Breast epithelium (tissue), 4 donors: ENCODE data around the gene CD44. TPM values are rescaled to one million over a fixed set of nuclear protein-coding genes. Genes with fewer than 3 reads are reported as not detected.

Experiments used
- DNase-seq, 2 donors: peaks; one replicate each; pipeline ENCODE4 v3.0.0-alpha.2; 2019; ENCODE audit warnings: low spot score in 2 of 2
- H3K27ac ChIP-seq, 2 donors: fragments of 200-600 bp; sonication (generic) in 1 of 2; one replicate each; pipeline ENCODE4 v1.5.1; 2016 to 2019; ENCODE audit warnings: mild to moderate bottlenecking in 1 of 2
- H3K27me3 ChIP-seq, 2 donors: fragments of 200-600 bp; sonication (generic) in 1 of 2; one replicate each; pipeline versions ENCODE4 v1.5.1 to v1.6.0; 2017 to 2019; ENCODE audit warnings: control low read depth in 1 of 2, mild to moderate bottlenecking in 1 of 2
- H3K36me3 ChIP-seq: fragments of 200-600 bp; one replicate; pipeline ENCODE4 v1.5.1; 2019
- H3K4me1 ChIP-seq, 2 donors: fragments of 200-600 bp; sonication (generic); one replicate each; pipeline ENCODE4 v1.5.1; 2016 to 2019; ENCODE audit warnings: control low read depth in 1 of 2
- H3K4me3 ChIP-seq, 3 donors: fragments of 200-600 bp; sonication (generic); 1 replicate in 2 of 3; 2 replicates in 1 of 3; pipeline ENCODE4 v1.5.1; 2016 to 2019; ENCODE audit warnings: mild to moderate bottlenecking in 3 of 3, moderate library complexity in 2 of 3
- H3K9me3 ChIP-seq, 2 donors: fragments of 200-600 bp; sonication (generic) in 1 of 2; one replicate each; pipeline ENCODE4 v1.5.1; 2016 to 2019; ENCODE audit warnings: control low read depth in 1 of 2
- POLR2A ChIP-seq: fragments of 450-650 bp; IDR thresholded peaks from one replicate; pipeline ENCODE4 v1.6.1; 2016; ENCODE audit warnings: antibody characterized with exemption, mild to moderate bottlenecking, moderate library complexity
- POLR2AphosphoS5 ChIP-seq, 3 donors: sonication (generic); formaldehyde crosslinking; IDR thresholded peaks; one replicate each; pipeline ENCODE4 v1.6.1; 2017; ENCODE audit warnings: antibody characterized with exemption in 3 of 3
- intact Hi-C: fragments of 100-400 bp; cut with DNase I; formaldehyde crosslinking; loops from one replicate; pipeline ENCODE4 v1.15.1; 2023; ENCODE audit warnings: low total_unique reads
- total RNA-seq, 3 donors: library from RNA; depleted of rRNA; stranded (reverse); fragments of >200 nt; gene quantifications; one replicate each; pipeline ENCODE4 v1.1.0, GENCODE V29; 2016
- TF ChIP-seq, protein P1 (sequence below), 3 donors: fragments of 450-650 bp; IDR thresholded peaks; one replicate each; pipeline ENCODE4 v1.5.1; 2016 to 2017; ENCODE audit warnings: antibody characterized with exemption in 3 of 3, mild to moderate bottlenecking in 3 of 3, moderate library complexity in 3 of 3

Gene CD44
- total RNA-seq, 3 donors from 2014 or later: 255 to 348 (median 269) TPM

DNA sequence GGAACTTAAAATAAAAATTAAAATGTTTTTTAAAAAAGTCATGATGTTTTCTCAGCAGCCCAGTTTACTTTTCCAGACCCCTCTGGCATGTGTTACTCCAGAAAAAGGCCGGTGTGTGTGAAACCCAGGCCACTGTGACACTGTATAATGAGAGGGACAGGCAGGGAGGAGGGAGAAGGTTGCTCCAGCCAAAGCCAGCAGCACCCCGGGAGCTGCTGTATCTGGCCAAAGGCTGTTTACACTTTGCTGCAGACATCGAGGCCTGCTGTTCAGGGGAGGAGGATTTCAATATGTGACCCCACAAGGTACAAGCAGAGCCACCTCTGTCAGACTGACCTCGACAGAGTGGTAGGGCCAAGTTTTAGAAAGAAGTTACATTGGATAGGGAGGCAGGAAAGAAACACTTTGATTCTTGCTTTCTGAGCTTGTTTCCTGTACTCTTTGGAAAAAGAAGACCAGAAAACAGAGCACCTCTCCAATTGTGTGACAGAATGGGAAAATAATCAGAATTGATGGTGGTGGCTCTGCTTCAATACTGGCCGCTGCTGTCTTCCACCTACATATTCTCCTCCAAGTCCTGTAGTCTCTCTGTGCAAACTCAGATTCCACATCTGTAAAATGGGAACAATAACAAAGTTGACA is 41.0 kb upstream of the CD44 start:
- Histone ChIP-seq H3K9me3 (no peaks in the 10 kb centered on the region), H3K4me1 (no peaks in the 10 kb centered on the region), H3K4me3 (no peak overlapping the region), H3K27me3 (no peaks in the 10 kb centered on the region), H3K36me3 (no peaks in the 10 kb centered on the region), H3K27ac (peak overlapping the region in 1 of 2 donors; percentile 64)
- TF ChIP-seq POLR2A (no peak), POLR2AphosphoS5 (IDR thresholded peaks at IDR 0.05) (no peak)
- TF ChIP-seq, protein P1, sequence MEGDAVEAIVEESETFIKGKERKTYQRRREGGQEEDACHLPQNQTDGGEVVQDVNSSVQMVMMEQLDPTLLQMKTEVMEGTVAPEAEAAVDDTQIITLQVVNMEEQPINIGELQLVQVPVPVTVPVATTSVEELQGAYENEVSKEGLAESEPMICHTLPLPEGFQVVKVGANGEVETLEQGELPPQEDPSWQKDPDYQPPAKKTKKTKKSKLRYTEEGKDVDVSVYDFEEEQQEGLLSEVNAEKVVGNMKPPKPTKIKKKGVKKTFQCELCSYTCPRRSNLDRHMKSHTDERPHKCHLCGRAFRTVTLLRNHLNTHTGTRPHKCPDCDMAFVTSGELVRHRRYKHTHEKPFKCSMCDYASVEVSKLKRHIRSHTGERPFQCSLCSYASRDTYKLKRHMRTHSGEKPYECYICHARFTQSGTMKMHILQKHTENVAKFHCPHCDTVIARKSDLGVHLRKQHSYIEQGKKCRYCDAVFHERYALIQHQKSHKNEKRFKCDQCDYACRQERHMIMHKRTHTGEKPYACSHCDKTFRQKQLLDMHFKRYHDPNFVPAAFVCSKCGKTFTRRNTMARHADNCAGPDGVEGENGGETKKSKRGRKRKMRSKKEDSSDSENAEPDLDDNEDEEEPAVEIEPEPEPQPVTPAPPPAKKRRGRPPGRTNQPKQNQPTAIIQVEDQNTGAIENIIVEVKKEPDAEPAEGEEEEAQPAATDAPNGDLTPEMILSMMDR (IDR thresholded peaks at IDR 0.05): no peak
- no peak for DNase-seq
- intact Hi-C loops: loop anchor here (2.0 kb wide), 1 partner anchor 37 kb away; no protein-coding TSS in a partner anchor

DNA sequence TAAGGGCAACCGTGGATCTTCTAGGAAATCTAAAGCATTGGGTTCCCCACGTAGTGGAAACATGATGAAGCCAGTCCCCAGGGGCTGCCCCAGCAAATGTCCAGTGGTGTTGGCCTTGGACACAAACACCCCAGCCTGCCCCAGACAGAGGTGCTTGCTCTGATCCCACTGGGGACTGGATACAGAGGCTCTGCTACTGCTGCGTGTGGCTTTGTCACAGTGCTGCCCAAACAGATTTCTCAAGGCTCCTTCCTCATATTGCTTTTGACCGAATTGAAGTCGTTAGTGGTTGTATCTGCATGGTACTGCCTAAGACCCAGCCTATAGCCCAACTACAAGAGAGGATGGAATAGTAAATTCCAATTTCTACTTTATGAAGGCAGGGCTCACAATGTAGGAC is 40.1 kb upstream of the CD44 start:
- no peak overlapping the region for H3K4me3 ChIP-seq
- no peaks in the 10 kb centered on the region for H3K9me3 ChIP-seq
- no peaks in the 10 kb centered on the region for H3K4me1 ChIP-seq
- DNase-seq: no peak
- intact Hi-C loops: no loop called here
- no peaks in the 10 kb centered on the region for H3K36me3 ChIP-seq
- no peaks in the 10 kb centered on the region for H3K27me3 ChIP-seq
- peak overlapping the region; percentile 61 to 82 for H3K27ac ChIP-seq
- TF ChIP-seq POLR2AphosphoS5 (IDR thresholded peaks at IDR 0.05) (no peak), POLR2A (no peak)
- TF ChIP-seq, protein P1 (IDR thresholded peaks at IDR 0.05): no peak

DNA sequence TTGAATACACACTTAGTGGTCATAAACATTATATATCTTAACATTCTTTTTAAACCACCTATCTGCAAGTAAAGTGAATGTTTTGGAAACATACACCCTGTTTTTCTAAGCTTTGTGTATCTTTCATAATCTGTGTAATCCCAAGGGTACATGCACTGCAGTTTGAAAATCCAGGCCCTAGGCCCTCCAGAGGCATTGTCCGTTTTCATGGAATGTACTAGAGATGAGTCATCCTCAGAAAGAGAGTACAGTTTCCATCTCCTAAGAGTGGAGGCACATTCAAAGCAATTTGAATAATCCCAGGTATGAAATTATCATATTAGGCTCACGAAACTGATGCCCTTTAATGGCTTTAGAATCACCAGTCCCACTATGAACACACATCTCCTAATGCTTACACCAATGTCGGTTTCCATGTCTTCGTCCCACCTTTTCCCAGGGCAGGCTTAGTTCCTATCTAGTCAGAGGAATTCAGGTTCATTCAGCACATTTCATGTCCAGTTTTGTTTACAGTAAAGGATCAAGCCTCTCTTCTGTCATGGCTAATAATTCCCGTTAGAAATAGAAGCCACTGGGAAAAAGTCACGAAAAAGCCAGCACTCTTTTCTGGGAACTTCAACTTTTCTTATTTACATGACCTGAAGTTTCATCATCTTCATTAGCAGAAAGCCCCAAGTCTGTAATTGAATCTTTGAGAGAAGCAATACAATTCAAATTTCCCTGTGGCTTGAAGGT is 39.5 kb upstream of the CD44 start:
- Histone ChIP-seq H3K4me3 (no peak overlapping the region), H3K27me3 (no peaks in the 10 kb centered on the region), H3K9me3 (no peaks in the 10 kb centered on the region), H3K4me1 (no peaks in the 10 kb centered on the region), H3K27ac (peak overlapping the region; percentile 61 to 82), H3K36me3 (no peaks in the 10 kb centered on the region)
- TF ChIP-seq POLR2A (no peak), POLR2AphosphoS5 (IDR thresholded peaks at IDR 0.05) (no peak)
- TF ChIP-seq, protein P1 (IDR thresholded peaks at IDR 0.05): no peak
- intact Hi-C loops: no loop called here
- DNase-seq: no peak

DNA sequence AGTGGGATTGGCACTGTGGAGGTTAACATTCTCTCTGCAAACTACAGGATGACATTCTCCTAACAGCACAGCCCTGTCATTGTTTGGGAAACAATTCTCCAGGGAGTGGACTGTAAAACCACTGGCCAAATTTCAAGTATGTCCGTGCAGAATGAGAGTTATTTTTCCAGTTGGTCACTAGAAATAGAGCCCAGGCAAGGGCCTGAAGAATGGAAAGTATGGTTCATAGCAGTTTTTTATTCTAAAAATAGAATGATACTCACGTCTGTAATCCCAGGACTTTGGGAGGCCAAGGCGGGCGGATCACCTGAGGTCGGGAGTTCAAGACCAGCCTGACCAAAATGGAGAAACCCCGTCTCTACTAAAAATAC is 39.0 kb upstream of the CD44 start:
- Histone ChIP-seq H3K27me3 (no peaks in the 10 kb centered on the region), H3K27ac (peak overlapping the region; percentile 61 to 82), H3K4me3 (no peak overlapping the region), H3K36me3 (no peaks in the 10 kb centered on the region), H3K4me1 (no peaks in the 10 kb centered on the region), H3K9me3 (no peaks in the 10 kb centered on the region)
- intact Hi-C loops: no loop called here
- DNase-seq: peak in 1 of 2 donors; percentile 25
- TF ChIP-seq POLR2A (no peak), POLR2AphosphoS5 (IDR thresholded peaks at IDR 0.05) (no peak)
- TF ChIP-seq, protein P1 (IDR thresholded peaks at IDR 0.05): no peak

DNA sequence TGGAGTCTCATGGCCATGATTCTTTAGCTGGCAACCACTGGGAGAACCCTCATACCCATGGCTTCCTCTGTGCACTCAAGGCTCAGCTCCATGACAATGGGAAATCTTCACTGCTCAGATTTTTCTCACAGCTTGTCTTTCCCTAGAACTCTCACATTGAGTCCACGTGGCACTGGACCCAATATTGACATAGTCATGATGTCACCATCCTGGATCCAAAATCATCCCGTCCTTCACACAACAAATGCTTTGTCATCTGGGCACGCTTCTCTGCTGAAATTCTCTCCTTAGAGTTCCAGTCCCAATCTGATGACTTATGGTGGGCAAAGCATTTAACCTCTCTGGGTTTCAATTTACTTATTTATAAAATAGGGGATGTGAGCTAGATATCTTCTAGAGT is 37.7 kb upstream of the CD44 start:
- H3K9me3 ChIP-seq: no peaks in the 10 kb centered on the region
- no peak overlapping the region for H3K4me3 ChIP-seq
- DNase-seq: no peak
- no peaks in the 10 kb centered on the region for H3K27me3 ChIP-seq
- peak overlapping the region in 1 of 2 donors; percentile 82 for H3K27ac ChIP-seq
- no peaks in the 10 kb centered on the region for H3K4me1 ChIP-seq
- no peaks in the 10 kb centered on the region for H3K36me3 ChIP-seq
- TF ChIP-seq, protein P1 (IDR thresholded peaks at IDR 0.05): no peak
- TF ChIP-seq POLR2AphosphoS5 (IDR thresholded peaks at IDR 0.05) (no peak), POLR2A (no peak)
- intact Hi-C loops: no loop called here
